Activated T-cell treated with anti-CD3 and anti-CD28 coated beads, Interleukin-2, amount 50 U/mL, for 24 hours (primary cell): Measurements from ENCODE around the gene RETREG1.

Experiments used
- DNase-seq: peaks from one replicate; pipeline ENCODE4 v3.0.0-alpha.2; 2020
- H3K27ac Mint-ChIP-seq: 2 replicates; pipeline ENCODE4 v1.8.0; 2020; ENCODE audit warnings: mild to moderate bottlenecking, mixed read lengths
- H3K27me3 Mint-ChIP-seq: 2 replicates; pipeline ENCODE4 v1.8.0; 2020; ENCODE audit warnings: mixed read lengths
- H3K36me3 Mint-ChIP-seq: 2 replicates; pipeline ENCODE4 v1.8.0; 2020; ENCODE audit warnings: low read depth, mixed read lengths
- H3K4me1 Mint-ChIP-seq: 2 replicates; pipeline ENCODE4 v1.8.0; 2020; ENCODE audit warnings: low read depth, mixed read lengths
- H3K4me3 Mint-ChIP-seq: 2 replicates; pipeline ENCODE4 v1.8.0; 2020; ENCODE audit warnings: mild to moderate bottlenecking, moderate library complexity, mixed read lengths
- H3K9me3 Mint-ChIP-seq: 2 replicates; pipeline ENCODE4 v1.8.0; 2020; ENCODE audit warnings: mixed read lengths

The RETREG1 gene

DNA sequence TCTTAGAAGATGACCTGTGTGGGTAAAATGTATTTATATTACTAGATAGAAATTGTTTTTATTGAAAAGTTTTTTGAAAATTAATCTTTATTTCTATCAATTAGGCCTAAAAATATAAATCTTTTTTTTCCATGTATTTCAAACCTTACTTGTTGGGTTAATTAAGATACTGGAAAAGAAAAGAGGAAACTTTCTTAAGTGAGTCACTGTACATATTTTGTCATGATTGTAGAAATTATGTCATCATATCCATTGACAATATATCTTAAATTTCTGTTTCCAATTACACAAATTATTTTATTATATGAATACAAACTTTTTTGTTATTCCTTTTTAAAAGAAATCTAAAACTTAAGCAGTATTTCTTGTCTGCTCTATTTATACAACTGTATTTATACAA, 53.1 kb downstream of the RETREG1 start:
- DNase-seq, result no peak
- Mint-ChIP-seq H3K9me3 (no peaks in the 10 kb centered on the region), H3K27me3 (no peaks in the 10 kb centered on the region), H3K4me1 (peaks cover 46% of the 10 kb centered on the region), H3K27ac (no peak overlapping the region), H3K4me3 (no peak overlapping the region), H3K36me3 (peaks cover 57% of the 10 kb centered on the region)

DNA sequence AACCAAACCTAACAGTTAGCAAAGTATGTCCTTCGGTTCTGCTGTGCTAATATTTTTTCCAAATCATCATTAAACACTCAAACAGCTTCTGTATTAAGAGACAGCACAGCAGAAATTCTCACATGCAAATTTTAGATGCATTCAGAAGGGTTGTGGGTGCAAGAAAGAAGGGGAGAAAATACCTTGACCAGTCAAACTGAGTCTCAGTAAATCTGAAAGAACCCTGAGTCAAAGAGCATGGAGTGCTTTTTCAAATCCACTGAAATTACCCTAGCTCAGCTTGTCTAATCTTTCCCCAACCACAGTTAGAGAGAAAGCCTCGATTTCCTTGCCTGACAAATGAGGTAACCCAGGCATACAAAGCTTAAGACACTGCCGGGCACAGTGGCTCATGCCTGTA, 55.1 kb downstream of the RETREG1 start:
- DNase-seq, result no peak
- Mint-ChIP-seq H3K4me3 (no peak overlapping the region), H3K9me3 (no peaks in the 10 kb centered on the region), H3K27me3 (no peaks in the 10 kb centered on the region), H3K27ac (no peak overlapping the region), H3K36me3 (peaks cover 53% of the 10 kb centered on the region), H3K4me1 (peaks cover 42% of the 10 kb centered on the region)

GRCh38 chr5:16559702-16560101, 57.1 kb downstream of the RETREG1 start:
- Mint-ChIP-seq H3K36me3 (peaks cover 36% of the 10 kb centered on the region), H3K4me1 (peaks cover 47% of the 10 kb centered on the region), H3K4me3 (no peak overlapping the region), H3K9me3 (no peaks in the 10 kb centered on the region), H3K27ac (no peak overlapping the region), H3K27me3 (no peaks in the 10 kb centered on the region)
- DNase-seq, result no peak

- no peaks in the 10 kb centered on the region for H3K27me3 Mint-ChIP-seq
- DNase-seq, result no peak
- H3K27ac Mint-ChIP-seq, result no peak overlapping the region
- peaks cover 47% of the 10 kb centered on the region for H3K4me1 Mint-ChIP-seq
- peaks cover 30% of the 10 kb centered on the region for H3K36me3 Mint-ChIP-seq
- H3K9me3 Mint-ChIP-seq, result no peaks in the 10 kb centered on the region
- H3K4me3 Mint-ChIP-seq, result no peak overlapping the region
Observed at GRCh38 chr5:16558984-16559629, 57.7 kb downstream of the RETREG1 start.

DNA sequence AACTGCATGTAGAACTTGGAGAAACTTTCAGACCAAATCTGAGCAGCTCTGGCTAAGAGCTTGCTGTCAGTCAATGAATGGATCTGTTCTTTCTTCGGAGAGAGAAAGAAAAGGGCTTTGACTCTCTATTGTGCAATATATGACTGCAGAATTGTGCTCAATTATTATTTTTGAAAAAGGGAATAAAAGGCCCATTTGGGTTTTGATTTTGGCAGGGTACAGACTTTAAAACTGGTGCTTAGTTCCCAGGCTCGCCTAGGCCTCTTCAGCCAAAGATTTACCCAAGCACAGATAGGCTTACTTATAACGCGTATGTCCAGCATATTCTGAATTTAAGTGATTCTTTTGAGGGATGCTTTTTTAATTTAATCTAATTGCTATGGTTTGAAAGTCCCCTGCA, 59.3 kb downstream of the RETREG1 start:
- no peaks in the 10 kb centered on the region for H3K9me3 Mint-ChIP-seq
- peaks cover 26% of the 10 kb centered on the region for H3K36me3 Mint-ChIP-seq
- DNase-seq, result no peak
- H3K27me3 Mint-ChIP-seq, result no peaks in the 10 kb centered on the region
- peaks cover 49% of the 10 kb centered on the region for H3K4me1 Mint-ChIP-seq
- no peak overlapping the region for H3K4me3 Mint-ChIP-seq
- H3K27ac Mint-ChIP-seq, result no peak overlapping the region

GRCh38 chr5:16554110-16554509, 62.7 kb downstream of the RETREG1 start:
- peaks cover 52% of the 10 kb centered on the region for H3K4me1 Mint-ChIP-seq

GRCh38 chr5:16552666-16553343, 64.0 kb downstream of the RETREG1 start:
- H3K36me3 Mint-ChIP-seq, result peaks cover 10% of the 10 kb centered on the region

More at GRCh38 chr5:16554110-16554509, 62.7 kb downstream of the RETREG1 start:
- Mint-ChIP-seq H3K27me3 (no peaks in the 10 kb centered on the region), H3K36me3 (peaks cover 12% of the 10 kb centered on the region), H3K4me3 (no peak overlapping the region), H3K27ac (no peak overlapping the region), H3K9me3 (no peaks in the 10 kb centered on the region)
- no peak for DNase-seq

GRCh38 chr5:16551628-16552027, 65.2 kb downstream of the RETREG1 start:
- Mint-ChIP-seq H3K36me3 (peaks cover 3% of the 10 kb centered on the region), H3K4me3 (no peak overlapping the region), H3K27me3 (no peaks in the 10 kb centered on the region), H3K27ac (no peak overlapping the region), H3K9me3 (no peaks in the 10 kb centered on the region), H3K4me1 (peaks cover 54% of the 10 kb centered on the region)
- no peak for DNase-seq

More at GRCh38 chr5:16552666-16553343, 64.0 kb downstream of the RETREG1 start:
- H3K4me3 Mint-ChIP-seq, result no peak overlapping the region
- DNase-seq, result peak; percentile 65
- peaks cover 54% of the 10 kb centered on the region for H3K4me1 Mint-ChIP-seq
- no peaks in the 10 kb centered on the region for H3K9me3 Mint-ChIP-seq
- no peaks in the 10 kb centered on the region for H3K27me3 Mint-ChIP-seq
- H3K27ac Mint-ChIP-seq, result no peak overlapping the region

GRCh38 chr5:16550316-16550952, 66.4 kb downstream of the RETREG1 start:
- Mint-ChIP-seq H3K27ac (no peak overlapping the region), H3K4me3 (no peak overlapping the region), H3K9me3 (no peaks in the 10 kb centered on the region), H3K27me3 (no peaks in the 10 kb centered on the region), H3K4me1 (peaks cover 48% of the 10 kb centered on the region), H3K36me3 (peaks cover 7% of the 10 kb centered on the region)
- DNase-seq, result peak; percentile 36

GRCh38 chr5:16549491-16550206, 67.1 kb downstream of the RETREG1 start:
- no peak overlapping the region for H3K27ac Mint-ChIP-seq
- DNase-seq, result no peak
- no peaks in the 10 kb centered on the region for H3K27me3 Mint-ChIP-seq
- H3K4me3 Mint-ChIP-seq, result no peak overlapping the region
- H3K4me1 Mint-ChIP-seq, result peaks cover 52% of the 10 kb centered on the region
- H3K36me3 Mint-ChIP-seq, result peaks cover 7% of the 10 kb centered on the region
- no peaks in the 10 kb centered on the region for H3K9me3 Mint-ChIP-seq

- H3K27ac Mint-ChIP-seq, result no peak overlapping the region
- H3K36me3 Mint-ChIP-seq, result peaks cover 7% of the 10 kb centered on the region
- H3K4me3 Mint-ChIP-seq, result no peak overlapping the region
- H3K9me3 Mint-ChIP-seq, result no peaks in the 10 kb centered on the region
- H3K27me3 Mint-ChIP-seq, result no peaks in the 10 kb centered on the region
- H3K4me1 Mint-ChIP-seq, result peaks cover 57% of the 10 kb centered on the region
- no peak for DNase-seq
Observed at GRCh38 chr5:16548812-16549211, 68.0 kb downstream of the RETREG1 start.

GRCh38 chr5:16548115-16548514, 68.7 kb downstream of the RETREG1 start:
- Mint-ChIP-seq H3K4me3 (no peak overlapping the region), H3K36me3 (peaks cover 7% of the 10 kb centered on the region), H3K9me3 (no peaks in the 10 kb centered on the region), H3K27ac (no peak overlapping the region), H3K27me3 (no peaks in the 10 kb centered on the region), H3K4me1 (peaks cover 62% of the 10 kb centered on the region)
- no peak for DNase-seq

DNA sequence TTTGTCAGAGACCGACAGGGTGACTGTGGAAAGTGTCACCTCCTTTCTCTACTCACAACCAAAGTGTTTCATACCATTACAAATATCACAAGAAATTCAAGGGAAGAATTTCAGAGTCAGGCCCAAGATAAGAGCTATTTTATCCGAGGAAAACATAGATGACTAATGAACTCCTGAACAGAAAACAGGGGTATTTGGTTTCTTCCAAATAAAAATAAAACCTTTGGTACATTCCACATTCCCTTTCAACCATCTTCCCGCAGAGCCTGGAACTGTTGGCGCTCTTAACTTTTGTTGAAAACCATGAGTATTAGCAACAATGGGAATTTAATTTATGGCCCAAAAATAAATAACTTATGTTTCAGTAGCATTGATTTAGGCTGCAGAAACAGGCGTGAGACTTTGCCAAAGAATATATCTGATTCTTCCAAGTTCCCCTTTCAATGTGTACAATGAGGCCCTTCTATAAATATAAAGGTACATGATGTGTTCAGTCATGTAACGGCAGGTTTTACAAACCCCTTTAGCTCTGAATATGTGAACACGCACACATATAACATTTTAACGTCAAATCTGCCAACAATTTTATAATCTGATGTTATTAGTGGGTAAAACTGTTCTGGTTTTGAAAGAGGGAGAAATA, 69.5 kb downstream of the RETREG1 start:
- no peak overlapping the region for H3K27ac Mint-ChIP-seq
- H3K4me1 Mint-ChIP-seq, result peaks cover 62% of the 10 kb centered on the region
- H3K36me3 Mint-ChIP-seq, result peaks cover 7% of the 10 kb centered on the region
- H3K4me3 Mint-ChIP-seq, result no peak overlapping the region
- no peaks in the 10 kb centered on the region for H3K27me3 Mint-ChIP-seq
- no peaks in the 10 kb centered on the region for H3K9me3 Mint-ChIP-seq
- DNase-seq, result no peak

- peaks cover 7% of the 10 kb centered on the region for H3K36me3 Mint-ChIP-seq
- DNase-seq, result no peak
- no peaks in the 10 kb centered on the region for H3K27me3 Mint-ChIP-seq
- H3K27ac Mint-ChIP-seq, result no peak overlapping the region
- H3K9me3 Mint-ChIP-seq, result no peaks in the 10 kb centered on the region
- peaks cover 65% of the 10 kb centered on the region for H3K4me1 Mint-ChIP-seq
- H3K4me3 Mint-ChIP-seq, result no peak overlapping the region
Observed at GRCh38 chr5:16546732-16547131, 70.1 kb downstream of the RETREG1 start.
